Measurements from ENCODE around the gene HOXA2. TPM values are rescaled to one million over a fixed set of nuclear protein-coding genes. Genes with fewer than 3 reads are reported as not detected.

Gene HOXA2
- total and polyA plus RNA-seq, 2 of the 13 experiments (the other 11 are each of a cell fraction or from before 2014, with no cell fraction given), result 0.22 to 0.29 TPM

DNA sequence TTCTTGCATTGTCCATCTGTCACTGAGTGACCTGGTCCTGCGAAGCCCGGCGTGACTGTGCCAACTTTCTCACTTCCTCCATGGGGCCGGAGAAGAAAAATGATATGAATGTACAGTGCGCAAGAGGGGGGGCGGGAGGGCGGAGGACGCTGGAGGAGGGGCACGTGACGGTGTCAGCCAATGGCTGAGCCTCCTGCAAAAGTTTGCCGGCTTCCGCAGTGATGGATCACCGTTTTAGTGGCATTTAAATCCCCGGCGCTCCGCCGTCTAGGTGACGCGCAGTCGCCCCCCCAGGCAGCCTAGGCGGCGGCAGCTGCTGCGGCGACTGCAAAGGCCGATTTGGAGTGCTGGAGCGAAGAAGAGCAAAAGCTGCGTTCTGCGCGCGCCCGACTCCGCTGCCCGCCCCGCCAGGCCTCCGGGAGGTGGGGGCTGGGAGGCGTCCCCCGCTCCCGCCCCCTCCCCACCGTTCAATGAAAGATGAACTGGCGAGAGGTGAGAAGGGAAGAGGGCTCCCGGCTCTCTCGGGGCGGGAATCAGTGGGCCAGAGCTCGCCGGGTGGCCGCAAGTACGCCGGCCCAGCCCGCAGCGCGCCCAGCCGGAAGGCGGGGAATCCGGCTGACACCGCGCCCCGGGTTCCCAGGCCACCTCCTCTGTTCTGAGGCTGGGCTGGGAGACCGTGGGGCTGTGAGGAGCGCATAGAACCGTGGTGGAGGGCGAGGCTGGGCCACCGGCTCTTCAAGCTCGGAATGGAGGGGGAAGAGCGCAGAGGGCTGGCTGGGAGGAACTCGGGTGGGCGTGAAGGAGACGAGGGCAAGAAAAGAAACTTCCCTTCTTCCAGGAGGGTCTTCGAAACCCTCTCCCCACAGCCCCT is 6.4 kb downstream of the HOXA2 start, which contains the start of gene HOXA1 (continued):
- TF ChIP-seq, protein P1, sequence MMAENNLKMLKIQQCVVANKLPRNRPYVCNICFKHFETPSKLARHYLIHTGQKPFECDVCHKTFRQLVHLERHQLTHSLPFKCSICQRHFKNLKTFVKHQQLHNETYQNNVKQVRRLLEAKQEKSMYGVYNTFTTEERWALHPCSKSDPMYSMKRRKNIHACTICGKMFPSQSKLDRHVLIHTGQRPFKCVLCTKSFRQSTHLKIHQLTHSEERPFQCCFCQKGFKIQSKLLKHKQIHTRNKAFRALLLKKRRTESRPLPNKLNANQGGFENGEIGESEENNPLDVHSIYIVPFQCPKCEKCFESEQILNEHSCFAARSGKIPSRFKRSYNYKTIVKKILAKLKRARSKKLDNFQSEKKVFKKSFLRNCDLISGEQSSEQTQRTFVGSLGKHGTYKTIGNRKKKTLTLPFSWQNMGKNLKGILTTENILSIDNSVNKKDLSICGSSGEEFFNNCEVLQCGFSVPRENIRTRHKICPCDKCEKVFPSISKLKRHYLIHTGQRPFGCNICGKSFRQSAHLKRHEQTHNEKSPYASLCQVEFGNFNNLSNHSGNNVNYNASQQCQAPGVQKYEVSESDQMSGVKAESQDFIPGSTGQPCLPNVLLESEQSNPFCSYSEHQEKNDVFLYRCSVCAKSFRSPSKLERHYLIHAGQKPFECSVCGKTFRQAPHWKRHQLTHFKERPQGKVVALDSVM (CRISPR knock-in tag; IDR thresholded peaks at IDR 0.05), result no peak
- TF ChIP-seq AGO1 (IDR thresholded peaks at IDR 0.05; ENCODE audit: low read depth, low read length, poor library complexity, severe bottlenecking) (peak; percentile 26), ZNF772 (CRISPR knock-in tag; IDR thresholded peaks at IDR 0.05) (no peak), GABPB1 (CRISPR knock-in tag; IDR thresholded peaks at IDR 0.05) (peak; percentile 59; the same call in 1 of the 2 replicates), HOXD1 (CRISPR knock-in tag; IDR thresholded peaks at IDR 0.05) (peak; percentile 25; the same call in 1 of the 2 replicates), ZNF670 (CRISPR knock-in tag; IDR thresholded peaks at IDR 0.05; ENCODE audit: borderline replicate concordance) (no peak), SP5 (CRISPR knock-in tag; IDR thresholded peaks at IDR 0.05; ENCODE audit: borderline replicate concordance, low read depth) (no peak), ZNF883 (CRISPR knock-in tag; IDR thresholded peaks at IDR 0.05; ENCODE audit: not compliant biosample characterization) (peak; percentile 45), ZNF598 (CRISPR knock-in tag; IDR thresholded peaks at IDR 0.05; ENCODE audit: borderline replicate concordance) (no peak), MZF1 (CRISPR knock-in tag; IDR thresholded peaks at IDR 0.05; ENCODE audit: borderline replicate concordance) (no peak), ZMYM2 (CRISPR knock-in tag; IDR thresholded peaks at IDR 0.05) (0 out of 2 replicates have a peak, but pooled peaks have one; percentile 16), SAP130 (CRISPR knock-in tag; IDR thresholded peaks at IDR 0.05; ENCODE audit: low read depth) (peak; percentile 24; the same call in 1 of the 2 replicates), NFYB (CRISPR knock-in tag; IDR thresholded peaks at IDR 0.05) (peak; percentile 53; the same call in 1 of the 2 replicates), ZNF777 (CRISPR knock-in tag; IDR thresholded peaks at IDR 0.05) (peak; percentile 57; the same call in 1 of the 2 replicates), RBFOX2 (IDR thresholded peaks at IDR 0.05; ENCODE audit: low read depth, low read length) (0 out of 2 replicates have a peak, but pooled peaks have one; percentile 14), ZNF367 (CRISPR knock-in tag; IDR thresholded peaks at IDR 0.05; ENCODE audit: borderline replicate concordance) (peak; percentile 71; the same call in 1 of the 2 replicates)
- TF ChIP-seq, protein P2, sequence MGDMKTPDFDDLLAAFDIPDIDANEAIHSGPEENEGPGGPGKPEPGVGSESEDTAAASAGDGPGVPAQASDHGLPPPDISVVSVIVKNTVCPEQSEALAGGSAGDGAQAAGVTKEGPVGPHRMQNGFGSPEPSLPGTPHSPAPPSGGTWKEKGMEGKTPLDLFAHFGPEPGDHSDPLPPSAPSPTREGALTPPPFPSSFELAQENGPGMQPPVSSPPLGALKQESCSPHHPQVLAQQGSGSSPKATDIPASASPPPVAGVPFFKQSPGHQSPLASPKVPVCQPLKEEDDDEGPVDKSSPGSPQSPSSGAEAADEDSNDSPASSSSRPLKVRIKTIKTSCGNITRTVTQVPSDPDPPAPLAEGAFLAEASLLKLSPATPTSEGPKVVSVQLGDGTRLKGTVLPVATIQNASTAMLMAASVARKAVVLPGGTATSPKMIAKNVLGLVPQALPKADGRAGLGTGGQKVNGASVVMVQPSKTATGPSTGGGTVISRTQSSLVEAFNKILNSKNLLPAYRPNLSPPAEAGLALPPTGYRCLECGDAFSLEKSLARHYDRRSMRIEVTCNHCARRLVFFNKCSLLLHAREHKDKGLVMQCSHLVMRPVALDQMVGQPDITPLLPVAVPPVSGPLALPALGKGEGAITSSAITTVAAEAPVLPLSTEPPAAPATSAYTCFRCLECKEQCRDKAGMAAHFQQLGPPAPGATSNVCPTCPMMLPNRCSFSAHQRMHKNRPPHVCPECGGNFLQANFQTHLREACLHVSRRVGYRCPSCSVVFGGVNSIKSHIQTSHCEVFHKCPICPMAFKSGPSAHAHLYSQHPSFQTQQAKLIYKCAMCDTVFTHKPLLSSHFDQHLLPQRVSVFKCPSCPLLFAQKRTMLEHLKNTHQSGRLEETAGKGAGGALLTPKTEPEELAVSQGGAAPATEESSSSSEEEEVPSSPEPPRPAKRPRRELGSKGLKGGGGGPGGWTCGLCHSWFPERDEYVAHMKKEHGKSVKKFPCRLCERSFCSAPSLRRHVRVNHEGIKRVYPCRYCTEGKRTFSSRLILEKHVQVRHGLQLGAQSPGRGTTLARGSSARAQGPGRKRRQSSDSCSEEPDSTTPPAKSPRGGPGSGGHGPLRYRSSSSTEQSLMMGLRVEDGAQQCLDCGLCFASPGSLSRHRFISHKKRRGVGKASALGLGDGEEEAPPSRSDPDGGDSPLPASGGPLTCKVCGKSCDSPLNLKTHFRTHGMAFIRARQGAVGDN (CRISPR knock-in tag; IDR thresholded peaks at IDR 0.05), result peak; percentile 57
- TF ChIP-seq, protein P3, sequence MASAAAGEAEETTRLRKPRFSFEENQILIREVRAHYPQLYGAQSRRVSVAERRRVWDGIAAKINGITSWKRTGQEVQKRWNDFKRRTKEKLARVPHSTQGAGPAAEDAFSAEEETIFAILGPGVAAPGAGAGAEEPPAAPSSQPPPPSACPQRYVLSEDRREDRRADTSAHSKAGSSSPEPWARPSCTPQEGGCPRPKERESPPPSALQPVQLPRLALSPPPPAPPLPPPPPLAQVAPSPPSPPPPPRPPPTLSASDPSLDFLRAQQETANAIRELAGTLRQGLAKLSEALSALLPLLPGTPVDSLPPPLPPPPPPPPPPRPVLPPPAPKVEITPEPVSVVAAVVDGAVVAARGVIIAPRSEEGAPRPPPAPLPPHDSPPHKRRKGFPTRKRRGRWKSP (CRISPR knock-in tag; IDR thresholded peaks at IDR 0.05), result peak; percentile 40; the same call in 1 of the 2 replicates
- TF ChIP-seq, protein P4, sequence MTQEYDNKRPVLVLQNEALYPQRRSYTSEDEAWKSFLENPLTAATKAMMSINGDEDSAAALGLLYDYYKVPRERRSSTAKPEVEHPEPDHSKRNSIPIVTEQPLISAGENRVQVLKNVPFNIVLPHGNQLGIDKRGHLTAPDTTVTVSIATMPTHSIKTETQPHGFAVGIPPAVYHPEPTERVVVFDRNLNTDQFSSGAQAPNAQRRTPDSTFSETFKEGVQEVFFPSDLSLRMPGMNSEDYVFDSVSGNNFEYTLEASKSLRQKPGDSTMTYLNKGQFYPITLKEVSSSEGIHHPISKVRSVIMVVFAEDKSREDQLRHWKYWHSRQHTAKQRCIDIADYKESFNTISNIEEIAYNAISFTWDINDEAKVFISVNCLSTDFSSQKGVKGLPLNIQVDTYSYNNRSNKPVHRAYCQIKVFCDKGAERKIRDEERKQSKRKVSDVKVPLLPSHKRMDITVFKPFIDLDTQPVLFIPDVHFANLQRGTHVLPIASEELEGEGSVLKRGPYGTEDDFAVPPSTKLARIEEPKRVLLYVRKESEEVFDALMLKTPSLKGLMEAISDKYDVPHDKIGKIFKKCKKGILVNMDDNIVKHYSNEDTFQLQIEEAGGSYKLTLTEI (CRISPR knock-in tag; conservative IDR thresholded peaks at IDR 0.05), result no peak

Data from HepG2 (cell line).